T-cell (primary cell): ENCODE measurements around the gene MYO18B. TPM values are rescaled to one million over a fixed set of nuclear protein-coding genes. Genes with fewer than 3 reads are reported as not detected.

Experiments
- ATAC-seq, 4 experiments: fragments of 200-7000 bp in 3 of 4; fragments of 150-1000 bp in 1 of 4; cut with Tn5 transposase; replicated peaks in 1 of 4; 1 replicate in 3 of 4; 2 replicates in 1 of 4; pipeline ENCODE4 v1.10.0; 2021; ENCODE audit warnings: moderate library complexity in 3 of 4, mild to moderate bottlenecking in 2 of 4, moderate number of reproducible peaks in 1 of 4
- CTCF ChIA-PET, 2 donors: fragments of 300-600 bp; sonication (Branson Sonifier 250); formaldehyde crosslinking; loops; one replicate each; lab custom pipeline; 2022; ENCODE audit warnings: antibody characterized with exemption in 2 of 2; lab: Charles Lee
- POLR2A ChIA-PET, 2 donors: fragments of 300-600 bp; sonication (Branson Sonifier 250); formaldehyde crosslinking; loops; one replicate each; lab custom pipeline; 2022; ENCODE audit warnings: antibody characterized with exemption in 2 of 2; lab: Charles Lee
- DNase-seq, 35 experiments: peaks; one replicate each; pipeline versions ENCODE4 v3.0.0 to v3.0.0-alpha.2; 2013 to 2023
- H3K27ac ChIP-seq: one replicate; pipeline ENCODE4 v1.5.1; 2013; ENCODE audit warnings: low read length
- H3K27me3 ChIP-seq, 2 experiments: replicated peaks in 1 of 2; 1 replicate in 1 of 2; 2 replicates in 1 of 2; pipeline versions ENCODE4 v1.6.1 to v1.7.0; 2013; ENCODE audit warnings: low read length in 1 of 2, mixed read lengths in 1 of 2; ENCODE audit not compliant: control insufficient read depth in 2 of 2, insufficient read depth in 2 of 2; ENCODE audit errors: extremely low read depth in 1 of 2
- H3K36me3 ChIP-seq, 2 donors: 1 replicate in 1 of 2; 2 replicates in 1 of 2; pipeline versions ENCODE4 v1.6.1 to v1.7.0; 2013; ENCODE audit warnings: low read length in 1 of 2; ENCODE audit not compliant: control insufficient read depth in 2 of 2, insufficient read depth in 1 of 2; ENCODE audit errors: extremely low read depth in 1 of 2
- H3K4me1 ChIP-seq, 2 experiments: 1 replicate in 1 of 2; 2 replicates in 1 of 2; pipeline versions ENCODE4 v1.6.1 to v1.7.0; 2013; ENCODE audit warnings: low read length in 2 of 2, mixed read lengths in 1 of 2; ENCODE audit not compliant: insufficient read depth in 2 of 2, control insufficient read depth in 1 of 2; ENCODE audit errors: extremely low read depth in 1 of 2
- H3K4me3 ChIP-seq, 2 donors: 1 replicate in 1 of 2; 2 replicates in 1 of 2; pipeline versions ENCODE4 v1.5.1 to v1.7.0; 2013; ENCODE audit warnings: mild to moderate bottlenecking in 2 of 2, low read length in 1 of 2, moderate library complexity in 1 of 2; ENCODE audit not compliant: control insufficient read depth in 1 of 2; ENCODE audit errors: extremely low read depth in 1 of 2
- H3K9me3 ChIP-seq: 2 replicates; pipeline ENCODE4 v1.7.0; 2013
- H3K27ac Mint-ChIP-seq, 2 donors: one replicate each; pipeline ENCODE4 v1.8.0; 2020 to 2021; ENCODE audit warnings: mild to moderate bottlenecking in 2 of 2, mixed read lengths in 2 of 2
- H3K27me3 Mint-ChIP-seq, 2 donors: one replicate each; pipeline ENCODE4 v1.8.0; 2021 to 2022; ENCODE audit warnings: mixed read lengths in 2 of 2
- H3K36me3 Mint-ChIP-seq: one replicate; pipeline ENCODE4 v1.8.0; 2021; ENCODE audit warnings: mixed read lengths
- H3K4me1 Mint-ChIP-seq, 3 donors: one replicate each; pipeline ENCODE4 v1.8.0; 2020 to 2022; ENCODE audit warnings: mixed read lengths in 3 of 3, mild to moderate bottlenecking in 1 of 3
- H3K4me3 Mint-ChIP-seq, 3 donors: one replicate each; pipeline ENCODE4 v1.8.0; 2020 to 2022; ENCODE audit warnings: mild to moderate bottlenecking in 3 of 3, mixed read lengths in 3 of 3, moderate library complexity in 3 of 3
- H3K9me3 Mint-ChIP-seq, 3 donors: one replicate each; pipeline ENCODE4 v1.8.0; 2020 to 2022; ENCODE audit warnings: mixed read lengths in 3 of 3
- WGBS: methylation state at CpG from one replicate; pipeline ENCODE4 v1.1.5; 2013; ENCODE audit warnings: missing lambda C conversion rate; ENCODE audit not compliant: insufficient coverage; 5-methylcytosine and 5-hydroxymethylcytosine counted together
- total RNA-seq, 35 experiments: library from RNA in 6 of 35; stranded (reverse) in 6 of 35; fragments of 120-200 nt in 1 of 35; gene quantifications; one replicate each; pipeline versions ENCODE4 v1.2.1 to v1.2.4 and lab custom pipeline; 2013 to 2026

The MYO18B gene
- total RNA-seq, 5 donors from 2014 or later (not counting 1 experiment from before 2014, with no cell fraction given) = 0.18 to 0.70 (median 0.26) TPM; not detected in 1

- H3K27me3 ChIP-seq = peaks cover 0 to 16% of the 10 kb centered on the region in 2 experiments
- H3K4me1 ChIP-seq = no peaks in the 10 kb centered on the region
- Mint-ChIP-seq H3K36me3 (no peaks in the 10 kb centered on the region), H3K4me1 (no peaks in the 10 kb centered on the region), H3K27ac (no peak overlapping the region), H3K9me3 (peaks cover 9 to 12% (median 11%) of the 10 kb centered on the region in 3 donors), H3K4me3 (no peak overlapping the region), H3K27me3 (peaks cover 0 to 2% of the 10 kb centered on the region in 2 donors)
- H3K27ac ChIP-seq = no peak overlapping the region
- ATAC-seq = no peak
- POLR2A ChIA-PET = no interaction called here
- WGBS = 82% methylated on average over 3 of the region's 4 CpGs
- no peak overlapping the region for H3K4me3 ChIP-seq
- H3K36me3 ChIP-seq = no peaks in the 10 kb centered on the region
- no peaks in the 10 kb centered on the region for H3K9me3 ChIP-seq
- CTCF ChIA-PET = no interaction called here
- DNase-seq = no peak
Observed at GRCh38 chr22:25765801-25766200, 23.8 kb downstream of the MYO18B start.

DNA sequence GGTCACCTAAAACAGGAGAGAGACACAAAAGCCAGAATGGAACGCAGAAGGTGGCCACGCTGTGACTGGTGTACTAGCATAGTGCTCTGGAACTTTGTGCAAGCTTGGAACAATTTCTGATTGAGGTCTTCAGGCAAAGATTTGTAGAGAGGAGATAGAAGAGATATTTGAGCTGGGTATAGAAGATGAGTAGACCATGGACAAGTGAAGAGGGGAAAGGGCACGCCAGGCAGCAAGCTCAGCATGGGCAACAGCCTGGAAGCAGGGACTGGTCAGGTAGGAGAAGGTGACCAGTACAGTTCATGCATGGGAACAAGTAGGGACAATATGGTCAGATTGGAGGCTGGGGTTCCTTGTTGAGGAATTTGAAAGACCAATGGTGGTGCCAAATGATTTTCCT, 24.4 kb downstream of the MYO18B start:
- no peak overlapping the region for H3K27ac ChIP-seq
- H3K4me1 ChIP-seq = no peaks in the 10 kb centered on the region
- H3K27me3 ChIP-seq = peaks cover 0 to 14% of the 10 kb centered on the region in 2 experiments
- CTCF ChIA-PET = no interaction called here
- no peaks in the 10 kb centered on the region for H3K36me3 ChIP-seq
- 91% methylated on average over 3 of the region's 3 CpGs for WGBS
- H3K27me3 Mint-ChIP-seq = peaks cover 0 to 2% of the 10 kb centered on the region in 2 donors
- H3K27ac Mint-ChIP-seq = no peak overlapping the region
- peaks cover 9 to 12% (median 11%) of the 10 kb centered on the region in 3 donors for H3K9me3 Mint-ChIP-seq
- no peaks in the 10 kb centered on the region for H3K4me1 Mint-ChIP-seq
- ATAC-seq = no peak
- POLR2A ChIA-PET = no interaction called here
- H3K4me3 ChIP-seq = no peak overlapping the region
- no peaks in the 10 kb centered on the region for H3K36me3 Mint-ChIP-seq
- DNase-seq = no peak
- H3K4me3 Mint-ChIP-seq = no peak overlapping the region
- H3K9me3 ChIP-seq = no peaks in the 10 kb centered on the region

GRCh38 chr22:25770333-25770732, 28.3 kb downstream of the MYO18B start:
- Histone ChIP-seq H3K4me3 (no peak overlapping the region), H3K4me1 (peaks cover 0 to 5% of the 10 kb centered on the region in 2 experiments), H3K27me3 (peaks cover 0 to 10% of the 10 kb centered on the region in 2 experiments), H3K27ac (no peak overlapping the region), H3K9me3 (no peaks in the 10 kb centered on the region), H3K36me3 (no peaks in the 10 kb centered on the region)
- Mint-ChIP-seq H3K36me3 (no peaks in the 10 kb centered on the region), H3K9me3 (peaks cover 9 to 12% (median 11%) of the 10 kb centered on the region in 3 donors), H3K4me1 (peaks cover 0 to 7% (median 2%) of the 10 kb centered on the region in 3 donors), H3K27me3 (peaks cover 4 to 6% of the 10 kb centered on the region in 2 donors), H3K27ac (no peak overlapping the region), H3K4me3 (no peak overlapping the region)
- ChIA-PET POLR2A (no interaction called here), CTCF (no interaction called here)
- DNase-seq (no peak), ATAC-seq (no peak)
- no CpG with 5 or more reads among the region's 4 CpGs for WGBS

GRCh38 chr22:25772288-25772687, 30.3 kb downstream of the MYO18B start:
- 66% methylated on average over 8 of the region's 9 CpGs for WGBS

GRCh38 chr22:25774575-25775026, 32.6 kb downstream of the MYO18B start:
- 76% methylated on average over 9 of the region's 12 CpGs for WGBS
- Mint-ChIP-seq H3K27ac (no peak overlapping the region), H3K36me3 (no peaks in the 10 kb centered on the region), H3K4me1 (peaks cover 0 to 7% (median 2%) of the 10 kb centered on the region in 3 donors), H3K27me3 (peaks cover 4 to 7% of the 10 kb centered on the region in 2 donors), H3K9me3 (no peaks in the 10 kb centered on the region), H3K4me3 (no peak overlapping the region)
- H3K27me3 ChIP-seq = peaks cover 0 to 9% of the 10 kb centered on the region in 2 experiments
- H3K4me1 ChIP-seq = peaks cover 0 to 5% of the 10 kb centered on the region in 2 experiments
- CTCF ChIA-PET = interaction anchor here in 1 of 2 donors (0.6 kb wide), 2 partner anchors 9 to 313 kb away, joined by 3 to 4 read pairs; no protein-coding TSS in a partner anchor
- H3K9me3 ChIP-seq = no peaks in the 10 kb centered on the region
- POLR2A ChIA-PET = no interaction called here
- DNase-seq = no peak
- no peaks in the 10 kb centered on the region for H3K36me3 ChIP-seq
- ATAC-seq = no peak
- H3K27ac ChIP-seq = no peak overlapping the region
- no peak overlapping the region for H3K4me3 ChIP-seq

More at GRCh38 chr22:25772288-25772687, 30.3 kb downstream of the MYO18B start:
- ATAC-seq (no peak), DNase-seq (no peak)
- ChIA-PET POLR2A (interaction anchor here in 1 of 2 donors (0.6 kb wide), 1 partner anchor 90 kb away, joined by 4 read pairs; no protein-coding TSS in a partner anchor), CTCF (interaction anchor here (0.6 to 1.2 kb wide), 3 partner anchors 9 to 559 kb away, joined by 3 to 4 read pairs (median 4); no protein-coding TSS in a partner anchor)
- peaks cover 0 to 7% (median 2%) of the 10 kb centered on the region in 3 donors for H3K4me1 Mint-ChIP-seq
- H3K27me3 Mint-ChIP-seq = peaks cover 4 to 6% of the 10 kb centered on the region in 2 donors
- H3K4me3 ChIP-seq = no peak overlapping the region
- no peak overlapping the region for H3K4me3 Mint-ChIP-seq
- no peaks in the 10 kb centered on the region for H3K36me3 Mint-ChIP-seq
- H3K9me3 ChIP-seq = no peaks in the 10 kb centered on the region
- no peaks in the 10 kb centered on the region for H3K36me3 ChIP-seq
- no peak overlapping the region for H3K27ac Mint-ChIP-seq
- H3K4me1 ChIP-seq = peaks cover 0 to 5% of the 10 kb centered on the region in 2 experiments
- H3K27me3 ChIP-seq = peaks cover 0 to 10% of the 10 kb centered on the region in 2 experiments
- H3K27ac ChIP-seq = no peak overlapping the region
- no peaks in the 10 kb centered on the region for H3K9me3 Mint-ChIP-seq

DNA sequence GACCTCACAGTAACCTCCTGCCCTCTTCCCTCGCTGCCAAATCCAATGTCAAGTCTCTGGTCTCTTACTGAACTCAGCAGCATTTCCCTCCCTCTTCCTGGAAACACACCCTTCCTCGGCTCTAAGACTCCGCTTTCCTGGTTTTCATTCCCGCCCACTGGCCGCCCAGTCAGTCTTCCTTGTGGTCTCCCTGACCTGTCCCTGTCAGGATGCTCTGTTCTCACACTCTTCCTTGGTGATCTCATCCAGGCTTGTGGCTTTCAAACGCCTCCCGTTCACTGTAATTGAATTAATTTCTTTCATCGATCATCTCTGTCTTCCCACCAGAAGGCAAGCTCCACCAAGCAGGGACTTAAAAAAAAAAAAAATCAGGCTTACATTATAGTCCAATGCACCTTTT, 33.5 kb downstream of the MYO18B start:
- no peak for ATAC-seq
- H3K4me1 Mint-ChIP-seq = peaks cover 0 to 7% (median 2%) of the 10 kb centered on the region in 3 donors
- POLR2A ChIA-PET = no interaction called here

More for the DNA sequence above, 33.5 kb downstream of the MYO18B start:
- Mint-ChIP-seq H3K36me3 (no peaks in the 10 kb centered on the region), H3K27ac (no peak overlapping the region), H3K9me3 (no peaks in the 10 kb centered on the region), H3K4me3 (no peak overlapping the region), H3K27me3 (peaks cover 4 to 7% of the 10 kb centered on the region in 2 donors)
- CTCF ChIA-PET = interaction anchor here in 1 of 2 donors (0.6 kb wide), 1 partner anchor 530 kb away, joined by 3 read pairs; no protein-coding TSS in a partner anchor
- 80% methylated on average over 5 of the region's 8 CpGs for WGBS
- no peak overlapping the region for H3K4me3 ChIP-seq
- DNase-seq = no peak
- no peak overlapping the region for H3K27ac ChIP-seq
- H3K27me3 ChIP-seq = peaks cover 0 to 12% of the 10 kb centered on the region in 2 experiments
- peaks cover 0 to 5% of the 10 kb centered on the region in 2 experiments for H3K4me1 ChIP-seq
- H3K36me3 ChIP-seq = no peaks in the 10 kb centered on the region
- no peaks in the 10 kb centered on the region for H3K9me3 ChIP-seq
